SK-N-SH (cell line): ENCODE data around the gene TMEM89. TPM values are rescaled to one million over a fixed set of nuclear protein-coding genes. Genes with fewer than 3 reads are reported as not detected.

ENCODE experiments used
- CTCF ChIA-PET: fragments of 300-600, 350-600 bp; formaldehyde crosslinking; extraction: SDS; loops from one replicate; lab custom pipeline; 2021; lab: Yijun Ruan, JAX
- POLR2A ChIA-PET: fragments of 350-600 bp; sonication (Branson Sonifier 250); formaldehyde crosslinking; extraction: SDS; loops from one replicate; lab custom pipeline; 2020; ENCODE audit warnings: antibody characterized with exemption, inconsistent platforms; lab: Yijun Ruan, JAX
- DNase-seq: peaks from one replicate; pipeline ENCODE4 v3.0.0; 2012
- H2AFZ ChIP-seq: fragments of 200-600 bp; sonication (generic); 2 replicates; pipeline ENCODE4 v1.8.1; 2016; ENCODE audit warnings: antibody characterized with exemption, mild to moderate bottlenecking, low read depth
- H3F3A ChIP-seq: fragments of 200-600 bp; sonication (generic); replicated peaks from 2 replicates; pipeline ENCODE3; 2016; ENCODE audit warnings: antibody characterized with exemption, mild to moderate bottlenecking; ENCODE audit not compliant: insufficient read depth
- H3K27ac ChIP-seq, 2 experiments: fragments of 200-500 bp in 1 of 2; fragments of 200-600 bp in 1 of 2; sonication (Bioruptor generic) in 1 of 2; sonication (generic), shearing (Covaris generic) in 1 of 2; 2 replicates each; pipeline versions ENCODE4 v1.5.1 to v1.6.1; 2014 to 2016; ENCODE audit warnings: low read depth in 2 of 2, inconsistent platforms in 1 of 2, low read length in 1 of 2, mild to moderate bottlenecking in 1 of 2, mixed read lengths in 1 of 2
- H3K27me3 ChIP-seq: fragments of 200-600 bp; sonication (generic), shearing (Covaris generic); 2 replicates; pipeline ENCODE4 v1.6.1; 2016; ENCODE audit warnings: mixed run types; ENCODE audit not compliant: insufficient read depth
- H3K36me3 ChIP-seq, 2 experiments: fragments of 200-500 bp in 1 of 2; fragments of 200-600 bp in 1 of 2; sonication (Bioruptor generic) in 1 of 2; sonication (generic) in 1 of 2; replicated peaks in 1 of 2; 2 replicates each; pipeline versions ENCODE3 to v1.5.1; 2014 to 2016; ENCODE audit warnings: low read length in 1 of 2, mild to moderate bottlenecking in 1 of 2; ENCODE audit not compliant: insufficient read depth in 2 of 2, control insufficient read depth in 1 of 2
- H3K4me1 ChIP-seq, 2 experiments: fragments of 200-500 bp in 1 of 2; fragments of 200-600 bp in 1 of 2; sonication (Bioruptor generic) in 1 of 2; sonication (generic), shearing (Covaris generic) in 1 of 2; 2 replicates each; pipeline versions ENCODE4 v1.5.1 to v1.6.1; 2014 to 2016; ENCODE audit warnings: low read depth in 1 of 2, low read length in 1 of 2, mixed run types in 1 of 2; ENCODE audit not compliant: insufficient read depth in 2 of 2, control insufficient read depth in 1 of 2
- H3K4me2 ChIP-seq: fragments of 200-600 bp; sonication (generic), shearing (Covaris generic); 2 replicates; pipeline ENCODE4 v1.6.1; 2017; ENCODE audit warnings: mixed run types
- H3K4me3 ChIP-seq, 2 experiments: fragments of 200-500 bp in 1 of 2; fragments of 200-600 bp in 1 of 2; sonication (Bioruptor generic) in 1 of 2; sonication (generic), shearing (Covaris generic) in 1 of 2; 2 replicates each; pipeline versions ENCODE4 v1.5.1 to v1.8.1; 2014 to 2016; ENCODE audit warnings: low read depth in 2 of 2, inconsistent platforms in 1 of 2, low read length in 1 of 2, mild to moderate bottlenecking in 1 of 2, mixed read lengths in 1 of 2, moderate library complexity in 1 of 2
- H3K79me2 ChIP-seq: fragments of 200-600 bp; sonication (generic); 2 replicates; pipeline ENCODE4 v1.8.1; 2017; ENCODE audit warnings: mild to moderate bottlenecking; ENCODE audit not compliant: insufficient read depth
- H3K9ac ChIP-seq: fragments of 200-600 bp; sonication (generic); 2 replicates; pipeline ENCODE4 v1.6.1; 2017; ENCODE audit warnings: mixed run types
- H3K9me2 ChIP-seq: fragments of 200-600 bp; sonication (generic); 2 replicates; pipeline ENCODE4 v1.6.1; 2017; ENCODE audit warnings: mixed run types
- H3K9me3 ChIP-seq: fragments of 200-600 bp; sonication (generic); 2 replicates; pipeline ENCODE4 v1.6.1; 2017; ENCODE audit warnings: mixed run types, mild to moderate bottlenecking, moderate library complexity
- H4K20me1 ChIP-seq: fragments of 200-600 bp; sonication (generic); 2 replicates; pipeline ENCODE4 v1.6.1; 2017; ENCODE audit warnings: mild to moderate bottlenecking, mixed run types; ENCODE audit not compliant: insufficient read depth
- CHD2 ChIP-seq: fragments of 150-350 bp; IDR thresholded peaks from 2 replicates; pipeline ENCODE4 v1.6.1; 2018; ENCODE audit warnings: low read length; ENCODE audit not compliant: partially characterized antibody
- ELF1 ChIP-seq: IDR thresholded peaks from 2 replicates; pipeline ENCODE4 v1.4.0; 2012
- EZH2phosphoT487 ChIP-seq: fragments of 200-600 bp; sonication (generic); IDR thresholded peaks from 2 replicates; pipeline ENCODE4 v1.6.1; 2017; ENCODE audit warnings: low read depth, mixed run types, mild to moderate bottlenecking, antibody characterized with exemption, moderate library complexity, borderline replicate concordance
- GABPA ChIP-seq: IDR thresholded peaks from 2 replicates; pipeline ENCODE4 v1.4.0; 2012; ENCODE audit warnings: low read depth, mild to moderate bottlenecking
- GATA2 ChIP-seq: sonication (generic); formaldehyde crosslinking; IDR thresholded peaks from 2 replicates; pipeline ENCODE4 v1.5.0; 2020; ENCODE audit warnings: mild to moderate bottlenecking, missing genetic modification reagents
- MEF2A ChIP-seq: IDR thresholded peaks from 2 replicates; pipeline ENCODE4 v1.4.0; 2012; ENCODE audit warnings: low read depth, borderline replicate concordance
- NRF1 ChIP-seq: IDR thresholded peaks from 2 replicates; pipeline ENCODE4 v1.6.1; 2012; ENCODE audit warnings: low read depth, mild to moderate bottlenecking, low read length
- RAD21 ChIP-seq: IDR thresholded peaks from 2 replicates; pipeline ENCODE4 v1.6.1; 2012; ENCODE audit warnings: mild to moderate bottlenecking, low read length
- RXRA ChIP-seq: IDR thresholded peaks from 2 replicates; pipeline ENCODE4 v1.4.0; 2012; ENCODE audit warnings: low read depth, mild to moderate bottlenecking, borderline replicate concordance
- SMC3 ChIP-seq: IDR thresholded peaks from 2 replicates; pipeline ENCODE4 v1.6.1; 2012; ENCODE audit warnings: low read depth, low read length, improper control_type of control experiment
- TAF1 ChIP-seq: IDR thresholded peaks from 2 replicates; pipeline ENCODE4 v1.6.1; 2012; ENCODE audit warnings: low read depth, mild to moderate bottlenecking, low read length, moderate library complexity, borderline replicate concordance
- TEAD4 ChIP-seq: IDR thresholded peaks from 2 replicates; pipeline ENCODE4 v1.4.0; 2012; ENCODE audit warnings: mild to moderate bottlenecking, borderline replicate concordance; ENCODE audit not compliant: insufficient read depth
- WGBS: methylation state at CpG from one replicate; pipeline ENCODE4 v1.1.6; 2017; ENCODE audit warnings: low lambda C conversion rate; 5-methylcytosine and 5-hydroxymethylcytosine counted together
- polyA plus RNA-seq, 3 experiments: library from polyadenylated mRNA; depleted of rRNA; stranded (reverse); fragments of >200 nt; gene quantifications; 2 replicates each; pipeline ENCODE4 v1.2.3, GENCODE V29; 2012
- TF ChIP-seq, protein P1 (sequence below): fragments of 150-350 bp; IDR thresholded peaks from 2 replicates; pipeline ENCODE4 v1.6.1; 2017; ENCODE audit warnings: antibody characterized with exemption, low read length, low read depth, borderline replicate concordance
- TF ChIP-seq, protein P2 (sequence below): IDR thresholded peaks from 2 replicates; pipeline ENCODE4 v1.4.0; 2012; ENCODE audit warnings: low read depth, borderline replicate concordance
- TF ChIP-seq, protein P3 (sequence below): IDR thresholded peaks from 2 replicates; pipeline ENCODE4 v1.4.0; 2012; ENCODE audit warnings: low read depth, borderline replicate concordance
- TF ChIP-seq, protein P4 (sequence below): IDR thresholded peaks from 2 replicates; pipeline ENCODE4; 2012

TMEM89 gene
- polyA plus RNA-seq, 1 of the 3 experiments (the other 2 are of a cell fraction) = not detected

DNA sequence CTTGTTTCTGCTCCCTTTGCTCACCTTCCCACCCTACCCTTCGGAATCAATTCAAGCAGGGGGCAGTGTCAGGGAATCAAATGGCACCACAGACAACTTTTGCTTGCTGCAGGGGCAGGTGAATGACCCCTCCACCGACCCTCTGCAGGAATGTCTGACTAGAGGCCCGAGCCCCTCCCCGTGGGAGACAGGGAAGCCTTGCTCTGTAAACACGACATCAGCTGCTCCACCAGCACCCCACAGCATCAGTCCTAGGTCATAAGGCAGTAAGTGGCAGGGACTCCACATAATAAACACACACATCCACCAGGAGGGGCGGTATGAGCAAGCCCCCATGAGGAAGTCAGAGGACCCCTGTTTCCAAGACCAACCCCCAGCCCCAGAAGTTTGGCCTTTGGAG, 15.7 kb upstream of the TMEM89 start:
- H3K27ac ChIP-seq = no peak overlapping the region

DNA sequence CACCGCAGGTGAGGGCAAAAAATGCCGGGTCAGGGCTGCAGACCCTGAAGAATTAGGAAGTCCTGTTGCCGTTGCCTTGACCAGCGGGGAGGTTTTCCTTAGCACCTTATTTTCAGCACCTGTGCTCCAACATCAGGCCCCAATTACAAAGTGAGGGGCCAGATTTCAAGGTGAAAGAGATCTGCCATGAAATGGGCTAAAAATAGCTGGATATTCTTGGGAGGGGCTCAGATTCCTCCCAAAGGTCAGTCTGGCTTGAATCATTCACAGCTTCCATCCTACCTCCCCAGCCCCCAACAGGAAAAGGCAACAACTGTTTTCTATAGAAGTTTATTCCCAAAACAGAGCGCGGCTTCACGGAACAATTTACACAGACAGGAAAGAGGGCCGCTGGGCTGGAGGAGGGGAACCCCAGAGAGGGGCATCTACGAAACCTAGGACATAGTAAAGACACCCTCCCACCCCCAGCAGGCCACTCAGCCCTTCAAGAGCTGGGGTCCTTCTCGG, 14.6 kb upstream of the TMEM89 start:
- CTCF ChIA-PET = interaction anchor here (0.6 to 6.9 kb wide), 26 partner anchors 9 to 311 kb away, joined by 3 to 40 read pairs (median 6); partner anchors contain the start of genes ATRIP, CELSR3, NCKIPSD and PFKFB4

More for the DNA sequence above, 15.7 kb upstream of the TMEM89 start:
- ChIA-PET CTCF (interaction anchor here (2.5 to 6.9 kb wide), 2 partner anchors 12 to 26 kb away, joined by 17 to 40 read pairs; partner anchors contain the start of gene UQCRC1), POLR2A (no interaction called here)
- WGBS = 67% methylated on average over 2 of the region's 6 CpGs
- Histone ChIP-seq H3K4me1 (peaks cover 16 to 23% of the 10 kb centered on the region in 2 experiments), H3K36me3 (peaks cover 2 to 43% of the 10 kb centered on the region in 2 experiments), H3K4me2 (no peak overlapping the region), H2AFZ (no peak overlapping the region), H3K9ac (no peak overlapping the region), H3K9me2 (no peaks in the 10 kb centered on the region), H3K4me3 (no peak overlapping the region), H4K20me1 (peaks cover 14% of the 10 kb centered on the region; the same call in 1 of the 2 replicates), H3K79me2 (peaks cover 27% of the 10 kb centered on the region), H3F3A (no peaks in the 10 kb centered on the region)
- DNase-seq = no peak
- TF ChIP-seq, protein P1, sequence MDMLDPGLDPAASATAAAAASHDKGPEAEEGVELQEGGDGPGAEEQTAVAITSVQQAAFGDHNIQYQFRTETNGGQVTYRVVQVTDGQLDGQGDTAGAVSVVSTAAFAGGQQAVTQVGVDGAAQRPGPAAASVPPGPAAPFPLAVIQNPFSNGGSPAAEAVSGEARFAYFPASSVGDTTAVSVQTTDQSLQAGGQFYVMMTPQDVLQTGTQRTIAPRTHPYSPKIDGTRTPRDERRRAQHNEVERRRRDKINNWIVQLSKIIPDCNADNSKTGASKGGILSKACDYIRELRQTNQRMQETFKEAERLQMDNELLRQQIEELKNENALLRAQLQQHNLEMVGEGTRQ = no peak
- no peak for TF ChIP-seq CHD2
- no peak for TF ChIP-seq EZH2phosphoT487
- TF ChIP-seq ELF1 = no peak
- TF ChIP-seq MEF2A = no peak
- TF ChIP-seq TAF1 = no peak
- TF ChIP-seq, protein P2, sequence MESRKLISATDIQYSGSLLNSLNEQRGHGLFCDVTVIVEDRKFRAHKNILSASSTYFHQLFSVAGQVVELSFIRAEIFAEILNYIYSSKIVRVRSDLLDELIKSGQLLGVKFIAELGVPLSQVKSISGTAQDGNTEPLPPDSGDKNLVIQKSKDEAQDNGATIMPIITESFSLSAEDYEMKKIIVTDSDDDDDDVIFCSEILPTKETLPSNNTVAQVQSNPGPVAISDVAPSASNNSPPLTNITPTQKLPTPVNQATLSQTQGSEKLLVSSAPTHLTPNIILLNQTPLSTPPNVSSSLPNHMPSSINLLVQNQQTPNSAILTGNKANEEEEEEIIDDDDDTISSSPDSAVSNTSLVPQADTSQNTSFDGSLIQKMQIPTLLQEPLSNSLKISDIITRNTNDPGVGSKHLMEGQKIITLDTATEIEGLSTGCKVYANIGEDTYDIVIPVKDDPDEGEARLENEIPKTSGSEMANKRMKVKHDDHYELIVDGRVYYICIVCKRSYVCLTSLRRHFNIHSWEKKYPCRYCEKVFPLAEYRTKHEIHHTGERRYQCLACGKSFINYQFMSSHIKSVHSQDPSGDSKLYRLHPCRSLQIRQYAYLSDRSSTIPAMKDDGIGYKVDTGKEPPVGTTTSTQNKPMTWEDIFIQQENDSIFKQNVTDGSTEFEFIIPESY = no peak
- TF ChIP-seq, all 33 proteins: peak for 0
- Histone ChIP-seq H3K9me3 (no peaks in the 10 kb centered on the region), H3K27me3 (no peaks in the 10 kb centered on the region)

More for the DNA sequence above, 14.6 kb upstream of the TMEM89 start:
- Histone ChIP-seq H3K79me2 (peaks cover 27% of the 10 kb centered on the region), H3K9me3 (no peaks in the 10 kb centered on the region), H3K4me1 (peaks cover 16 to 23% of the 10 kb centered on the region in 2 experiments), H3K27ac (peak overlapping the region; percentile 72 to 81; a peak in 3 of 4 replicates), H3K4me3 (peak overlapping the region; percentile 96 to 99), H3K36me3 (peaks cover 2 to 45% of the 10 kb centered on the region in 2 experiments), H3K9ac (peak overlapping the region; percentile 89), H3F3A (no peaks in the 10 kb centered on the region), H2AFZ (no peak overlapping the region), H3K4me2 (peak overlapping the region; percentile 100), H3K9me2 (no peaks in the 10 kb centered on the region), H3K27me3 (no peaks in the 10 kb centered on the region), H4K20me1 (peaks cover 14% of the 10 kb centered on the region; the same call in 1 of the 2 replicates)
- POLR2A ChIA-PET = interaction anchor here (0.8 to 2.0 kb wide), 4 partner anchors 9 to 77 kb away, joined by 3 to 15 read pairs (median 5); partner anchors contain the start of gene CELSR3
- TF ChIP-seq TEAD4 (no peak), GABPA (no peak), EZH2phosphoT487 (no peak), SMC3 (no peak), MEF2A (no peak), RXRA (no peak), GATA2 (CRISPR knock-in tag) (no peak), RAD21 (no peak), TAF1 (no peak), NRF1 (no peak)
- TF ChIP-seq, protein P3, sequence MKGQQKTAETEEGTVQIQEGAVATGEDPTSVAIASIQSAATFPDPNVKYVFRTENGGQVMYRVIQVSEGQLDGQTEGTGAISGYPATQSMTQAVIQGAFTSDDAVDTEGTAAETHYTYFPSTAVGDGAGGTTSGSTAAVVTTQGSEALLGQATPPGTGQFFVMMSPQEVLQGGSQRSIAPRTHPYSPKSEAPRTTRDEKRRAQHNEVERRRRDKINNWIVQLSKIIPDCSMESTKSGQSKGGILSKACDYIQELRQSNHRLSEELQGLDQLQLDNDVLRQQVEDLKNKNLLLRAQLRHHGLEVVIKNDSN = no peak
- TF ChIP-seq, protein P4, sequence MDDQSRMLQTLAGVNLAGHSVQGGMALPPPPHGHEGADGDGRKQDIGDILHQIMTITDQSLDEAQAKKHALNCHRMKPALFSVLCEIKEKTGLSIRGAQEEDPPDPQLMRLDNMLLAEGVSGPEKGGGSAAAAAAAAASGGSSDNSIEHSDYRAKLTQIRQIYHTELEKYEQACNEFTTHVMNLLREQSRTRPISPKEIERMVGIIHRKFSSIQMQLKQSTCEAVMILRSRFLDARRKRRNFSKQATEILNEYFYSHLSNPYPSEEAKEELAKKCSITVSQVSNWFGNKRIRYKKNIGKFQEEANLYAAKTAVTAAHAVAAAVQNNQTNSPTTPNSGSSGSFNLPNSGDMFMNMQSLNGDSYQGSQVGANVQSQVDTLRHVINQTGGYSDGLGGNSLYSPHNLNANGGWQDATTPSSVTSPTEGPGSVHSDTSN = no peak
- 65% methylated on average over 9 of the region's 10 CpGs for WGBS
- no peak for DNase-seq
